Amniotic stem cell (primary cell): ENCODE results near the gene FGFR2.

Experiments used
- DNase-seq: peaks from one replicate; lab custom pipeline; 2025; lab: John Stamatoyannopoulos, UW

FGFR2 gene

DNA sequence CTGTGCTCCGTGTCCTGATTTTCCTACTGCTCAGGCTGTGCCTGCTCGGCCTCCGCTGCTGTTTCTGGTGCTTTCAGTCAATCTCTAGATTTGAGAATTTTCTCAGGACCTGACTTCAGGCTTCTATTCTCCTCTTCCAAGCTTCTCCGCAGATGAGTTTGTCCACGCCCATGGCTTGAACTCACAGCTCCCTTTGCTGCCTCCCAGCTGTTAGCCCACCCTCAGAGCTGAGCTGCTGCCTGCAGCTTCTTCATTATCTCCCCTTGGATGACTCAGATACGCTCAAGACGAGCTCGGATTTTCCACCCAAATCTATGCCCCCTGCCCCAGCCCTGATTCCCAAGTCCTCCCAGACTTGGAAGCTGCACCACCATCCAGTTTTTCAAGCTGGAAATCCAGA, 104.7 kb downstream of the FGFR2 start:
- no peak for DNase-seq

DNA sequence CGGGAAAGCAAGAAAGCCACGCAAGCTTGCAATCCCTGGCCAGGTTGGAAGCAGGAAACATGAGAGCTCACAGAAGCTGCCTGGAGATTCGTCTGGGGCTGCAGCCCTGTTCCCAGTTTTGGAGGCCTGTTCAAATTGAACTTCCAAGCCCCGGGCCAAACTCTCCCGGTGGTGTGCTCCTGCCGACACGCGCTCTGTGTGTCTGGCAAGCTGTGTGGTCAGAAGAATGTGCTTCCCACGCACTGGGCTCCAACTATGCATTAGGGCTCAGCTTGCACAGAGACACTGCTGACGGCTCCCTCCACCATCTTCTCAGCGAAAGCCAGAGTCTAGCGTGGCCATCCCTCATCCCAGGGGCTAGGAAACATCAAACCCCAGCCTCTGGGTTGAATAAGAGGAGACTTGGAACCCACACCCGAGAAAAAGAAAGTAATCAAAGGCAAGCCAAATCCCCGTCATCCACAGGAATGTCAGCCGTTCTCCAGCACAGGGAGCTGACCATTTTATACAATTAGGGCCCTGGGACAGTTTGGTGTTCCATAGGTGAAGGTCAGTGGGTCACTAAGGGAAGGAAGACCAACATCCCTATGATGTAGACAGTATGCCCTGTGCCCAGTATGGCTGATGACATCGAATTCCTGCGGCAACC, 107.2 kb downstream of the FGFR2 start:
- no peak for DNase-seq

DNA sequence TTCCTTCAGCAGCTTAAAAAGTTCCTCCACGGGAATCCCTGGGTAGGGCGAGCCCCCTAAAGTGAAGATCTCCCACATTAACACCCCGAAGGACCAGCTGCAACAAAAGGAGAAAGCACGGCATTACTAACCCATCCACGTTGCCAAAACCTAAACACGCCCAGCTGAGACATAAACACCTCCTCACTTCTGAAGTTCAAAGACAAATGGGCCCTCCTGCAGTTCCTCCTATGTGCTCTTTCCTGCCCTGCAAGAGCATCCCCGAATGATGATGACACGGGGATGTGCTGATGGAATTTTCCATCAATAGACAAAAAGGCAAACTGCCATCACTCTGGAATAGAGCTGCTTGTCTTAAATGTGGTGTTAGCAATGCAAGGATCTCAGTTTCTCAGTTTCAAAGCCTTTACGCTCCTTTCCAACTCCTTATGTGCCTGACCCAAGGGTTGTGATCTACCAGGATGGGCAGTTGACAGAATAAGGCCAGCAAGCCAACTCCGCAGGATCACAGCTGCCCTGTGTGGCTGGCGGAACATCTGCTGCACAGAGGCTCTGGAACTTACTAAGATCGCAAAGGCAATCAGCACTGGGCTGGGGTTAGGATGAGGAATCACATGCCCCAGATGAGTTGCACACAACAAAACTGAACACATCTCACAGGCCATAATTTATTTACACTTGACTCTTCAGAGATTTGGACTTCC, 112.7 kb downstream of the FGFR2 start:
- no peak for DNase-seq

DNA sequence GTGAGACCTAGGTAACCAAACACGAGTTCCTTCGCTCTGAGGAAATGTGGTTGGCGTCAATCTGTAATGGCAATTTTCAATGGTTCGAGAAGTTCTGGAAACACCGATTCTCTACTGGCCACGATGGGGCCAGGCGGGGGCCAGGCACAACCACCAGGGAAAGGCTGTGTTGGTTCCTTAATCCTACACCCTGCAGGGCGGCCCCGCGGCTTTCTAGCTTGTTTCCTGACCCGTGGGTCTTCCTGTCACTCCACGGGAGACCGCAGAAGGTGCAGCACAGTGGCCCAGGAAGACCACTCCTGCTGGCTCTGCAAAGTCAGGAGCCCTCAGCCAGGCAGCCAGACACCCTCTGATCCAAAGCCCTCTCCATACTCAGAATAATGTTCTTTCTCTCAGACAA, 113.4 kb downstream of the FGFR2 start:
- DNase-seq = no peak

DNA sequence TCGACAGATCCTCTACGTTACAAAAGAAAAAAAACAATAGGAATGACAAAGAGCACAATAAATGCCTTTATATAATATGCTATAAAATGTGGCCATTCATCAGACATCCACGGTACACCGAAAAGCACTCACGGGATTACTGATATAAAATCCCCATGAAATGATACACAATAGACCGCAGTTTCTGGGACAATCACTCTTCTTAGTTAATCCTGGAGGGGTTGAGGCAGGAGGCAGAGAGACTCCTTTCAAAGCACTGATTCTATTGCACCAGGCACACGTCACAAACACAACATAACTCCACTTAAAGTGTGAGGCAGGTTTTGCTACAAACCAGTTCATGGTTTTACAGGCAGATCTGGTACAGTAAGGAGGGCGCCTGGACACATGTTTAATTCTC, 113.8 kb downstream of the FGFR2 start:
- no peak for DNase-seq

DNA sequence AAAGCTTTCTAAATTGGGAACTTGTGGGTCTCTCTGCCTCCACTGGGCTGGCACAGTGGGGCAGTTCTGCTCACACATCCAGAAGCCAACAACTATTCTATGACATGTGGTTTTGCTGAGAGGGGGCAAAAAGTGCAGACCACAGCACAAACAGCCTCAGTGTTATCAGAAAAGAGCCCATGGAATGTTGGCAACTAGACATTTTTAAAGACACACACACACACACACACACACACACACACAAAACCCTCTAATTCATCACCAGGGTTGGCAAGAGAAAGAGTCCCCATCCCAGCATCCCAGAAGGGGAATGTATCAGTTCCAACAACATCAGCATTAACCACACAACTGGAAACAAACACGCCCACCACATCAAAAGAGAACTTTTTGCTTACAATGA, 117.1 kb downstream of the FGFR2 start:
- no peak for DNase-seq

DNA sequence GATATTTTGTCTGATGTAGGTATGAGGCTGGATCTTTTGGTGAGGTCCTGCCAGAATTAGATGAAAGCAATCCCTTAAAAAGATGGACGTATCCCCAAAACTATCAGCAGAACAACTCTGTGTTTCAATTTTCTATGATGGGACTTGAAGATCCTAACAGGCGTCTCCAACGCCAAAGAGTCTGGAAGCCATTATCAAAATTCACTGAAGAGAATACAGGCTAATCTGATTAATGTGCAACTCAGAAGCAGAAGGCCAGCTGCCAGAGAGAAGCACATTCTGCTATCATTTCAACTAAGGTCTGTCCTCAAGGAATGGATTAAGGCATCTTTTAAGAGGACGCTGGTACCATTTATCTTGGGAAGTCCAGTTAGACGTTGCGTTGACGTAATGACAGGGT, 119.7 kb downstream of the FGFR2 start:
- DNase-seq = no peak

DNA sequence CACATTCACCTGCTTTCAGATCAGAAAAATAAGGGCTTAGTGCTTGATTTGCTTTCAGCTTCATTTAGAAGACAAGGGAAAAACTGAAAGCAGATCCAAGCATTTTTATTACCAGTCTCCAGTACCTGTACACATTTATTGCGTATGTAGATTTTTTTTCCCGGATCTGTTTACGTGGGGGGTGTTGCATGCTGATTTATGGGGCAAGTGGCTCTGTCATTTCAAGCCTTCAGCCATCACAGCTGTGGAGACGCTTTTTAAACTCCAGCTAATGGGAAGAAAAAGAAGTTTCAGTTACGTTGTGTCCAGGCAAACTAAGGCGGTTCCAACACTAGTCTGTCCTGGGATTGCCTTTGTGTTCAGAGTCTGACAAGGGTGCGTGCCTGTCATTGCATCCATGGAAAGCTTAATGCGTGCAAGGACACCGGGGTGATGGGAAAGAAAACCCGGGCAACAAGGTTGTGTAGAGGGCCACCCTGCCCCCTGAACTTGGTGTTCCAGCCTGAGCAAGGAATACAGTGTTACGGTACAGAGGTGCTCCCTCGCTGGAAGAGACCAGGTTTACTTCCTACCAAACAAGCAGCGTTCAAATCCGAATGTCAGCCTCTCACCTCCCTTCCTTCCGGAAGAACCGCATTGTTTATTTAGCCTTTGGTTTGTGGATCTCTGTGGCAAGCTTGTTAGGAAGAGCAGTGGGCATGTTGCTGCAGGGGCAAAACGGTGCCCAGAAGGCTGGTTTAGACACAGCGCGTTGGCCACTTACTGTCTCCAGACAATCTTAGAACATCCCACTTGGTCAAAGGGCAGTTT, 128.2 kb downstream of the FGFR2 start:
- DNase-seq = no peak

DNA sequence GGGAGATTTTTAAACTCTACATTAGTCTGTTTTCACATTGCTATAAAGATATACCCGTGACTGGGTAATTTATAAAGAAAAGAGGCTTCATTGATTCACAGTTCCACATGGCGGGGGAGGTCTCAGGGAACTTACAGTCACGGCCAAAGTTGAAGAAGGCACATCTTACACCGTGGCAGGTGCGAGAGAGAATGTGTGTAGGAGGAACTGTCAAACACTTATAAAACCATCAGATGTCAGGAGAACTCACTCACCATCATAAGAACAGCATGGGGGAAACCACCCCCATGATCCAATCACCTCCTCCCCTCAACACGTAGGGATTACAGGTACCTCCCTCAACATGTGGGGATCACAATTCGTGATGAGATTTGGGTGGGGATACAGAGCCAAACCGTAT, 129.5 kb downstream of the FGFR2 start:
- no peak for DNase-seq

DNA sequence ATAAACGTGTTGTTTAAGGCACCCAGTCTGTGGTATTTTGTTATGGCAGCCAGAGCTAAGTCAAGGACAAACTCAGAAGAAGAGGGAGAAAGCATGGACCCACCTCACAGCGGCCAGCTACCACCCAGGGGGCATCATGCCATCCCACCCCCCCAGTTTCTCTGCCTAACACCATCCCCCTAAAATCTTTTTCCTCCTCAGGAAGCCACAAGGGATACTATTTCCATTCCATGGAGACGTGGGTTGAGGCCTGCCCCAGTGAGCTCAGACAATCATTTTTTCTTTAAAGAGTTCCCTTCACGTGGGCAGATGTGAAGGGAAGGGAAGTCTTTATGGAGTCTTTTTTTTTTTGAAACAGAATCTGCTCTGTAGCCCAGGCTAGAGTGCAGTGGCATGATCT, 131.8 kb downstream of the FGFR2 start:
- no peak for DNase-seq

DNA sequence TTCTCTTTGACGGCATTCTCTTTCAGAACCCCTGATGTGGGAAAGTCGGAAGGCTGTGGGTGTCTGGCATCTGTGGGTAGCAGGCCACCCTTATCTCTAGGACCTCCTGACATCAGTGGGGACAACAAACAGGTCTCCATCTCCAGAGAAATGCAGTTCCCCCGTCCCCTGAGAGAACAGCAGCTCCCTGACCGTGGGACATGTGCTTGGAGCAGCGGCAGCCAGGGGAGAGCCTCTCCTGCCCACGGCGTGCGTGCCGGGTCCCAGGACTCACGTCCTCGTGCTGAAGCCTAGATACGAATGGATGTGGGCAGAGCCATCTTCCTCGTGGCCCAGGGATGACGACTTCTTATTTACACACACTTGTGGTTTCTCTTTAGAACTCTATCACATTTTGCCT, 133.0 kb downstream of the FGFR2 start:
- no peak for DNase-seq

DNA sequence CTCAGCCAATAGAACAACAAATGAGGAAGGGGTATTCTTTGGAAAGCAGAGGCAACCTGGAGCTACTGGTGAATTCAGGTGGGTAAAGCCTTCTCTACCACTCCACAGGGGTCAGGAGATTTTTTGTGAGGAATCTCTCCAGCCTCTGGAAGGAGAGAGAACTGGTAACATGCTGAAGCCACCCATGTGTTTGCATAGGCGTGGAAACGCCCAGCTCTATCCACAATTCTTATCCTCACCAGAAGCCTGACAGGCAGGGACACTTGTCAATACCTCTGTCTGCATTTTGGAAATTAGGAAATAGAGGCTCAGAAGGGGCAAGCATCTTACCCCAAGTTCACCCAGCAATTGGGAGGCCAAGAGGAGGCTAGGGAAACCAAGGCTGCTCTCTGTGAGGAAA, 133.7 kb downstream of the FGFR2 start:
- no peak for DNase-seq

DNA sequence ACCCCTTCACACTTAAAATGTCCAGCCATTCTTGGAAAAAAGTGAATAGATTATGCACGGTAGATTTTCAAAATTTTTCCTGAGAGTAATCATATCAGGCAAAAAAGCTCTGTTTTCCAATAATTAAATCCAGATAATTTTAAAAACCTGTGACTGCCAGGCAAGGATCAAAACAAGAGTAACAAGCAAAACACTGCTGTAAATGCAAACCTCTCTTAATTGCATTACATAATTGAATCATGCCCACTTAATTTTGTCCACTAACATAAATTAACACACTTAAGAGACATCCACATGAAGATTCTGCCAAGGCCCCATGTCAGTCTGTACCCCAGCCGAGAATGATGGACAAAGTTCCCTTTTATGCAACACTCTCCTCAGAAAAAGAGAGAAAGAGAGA, 135.3 kb downstream of the FGFR2 start:
- no peak for DNase-seq

DNA sequence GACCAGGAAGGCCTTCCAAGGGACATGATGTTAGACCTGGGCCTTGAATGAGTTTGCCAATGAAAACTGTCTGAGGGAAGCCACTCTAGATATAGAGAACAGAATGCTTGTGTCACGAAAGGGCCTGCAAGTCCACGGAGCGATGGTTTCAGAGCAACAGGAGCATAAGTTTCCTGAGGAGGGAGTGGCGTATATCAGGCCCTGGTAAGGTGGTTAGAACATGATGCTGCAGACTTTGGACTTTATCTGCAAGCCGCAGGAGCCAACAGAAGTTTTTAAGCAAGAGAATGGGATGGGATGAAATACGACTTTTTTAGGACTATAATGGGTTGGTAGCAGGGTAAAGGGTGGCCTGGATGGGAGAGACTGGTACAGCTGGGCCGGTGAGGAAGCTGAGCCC, 136.0 kb downstream of the FGFR2 start:
- DNase-seq = no peak

DNA sequence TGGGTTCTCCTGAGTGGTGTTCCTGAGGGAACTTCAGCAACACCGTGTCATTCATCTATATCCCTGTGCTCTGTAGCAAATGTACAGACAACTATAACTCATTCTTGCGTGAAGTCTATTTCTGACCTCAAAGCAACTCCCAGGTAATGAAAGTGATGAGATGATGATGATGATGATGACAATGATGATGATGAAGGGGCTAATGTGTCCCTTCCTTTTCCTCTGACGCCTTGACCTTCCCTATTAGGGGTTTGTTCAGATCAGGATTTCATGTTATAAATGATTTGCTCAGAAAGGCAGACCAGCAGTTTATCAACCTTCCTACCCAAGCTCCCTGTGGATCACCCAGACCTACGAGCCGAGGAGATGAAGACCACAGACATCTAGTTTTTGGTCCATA, 136.9 kb downstream of the FGFR2 start:
- no peak for DNase-seq

DNA sequence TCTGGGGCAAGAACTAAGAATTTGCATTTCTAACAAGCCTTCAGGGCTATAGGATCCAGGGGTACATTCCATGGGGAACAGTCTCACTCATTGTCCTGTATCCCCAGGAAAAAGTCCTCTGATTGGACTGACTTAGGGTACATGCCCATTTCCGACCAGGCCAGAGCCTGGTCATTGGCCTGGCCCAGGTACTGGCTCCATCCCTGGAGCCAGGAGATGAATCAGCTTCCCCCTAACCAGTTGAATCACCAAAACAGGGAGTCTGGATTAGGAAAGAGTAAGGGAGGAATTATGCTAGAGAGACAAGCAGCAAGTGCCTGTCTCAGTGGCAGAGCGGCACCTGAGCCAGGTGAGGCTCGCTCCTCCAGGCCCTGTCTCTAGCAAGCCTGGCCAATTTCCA, 137.5 kb downstream of the FGFR2 start:
- DNase-seq = no peak

DNA sequence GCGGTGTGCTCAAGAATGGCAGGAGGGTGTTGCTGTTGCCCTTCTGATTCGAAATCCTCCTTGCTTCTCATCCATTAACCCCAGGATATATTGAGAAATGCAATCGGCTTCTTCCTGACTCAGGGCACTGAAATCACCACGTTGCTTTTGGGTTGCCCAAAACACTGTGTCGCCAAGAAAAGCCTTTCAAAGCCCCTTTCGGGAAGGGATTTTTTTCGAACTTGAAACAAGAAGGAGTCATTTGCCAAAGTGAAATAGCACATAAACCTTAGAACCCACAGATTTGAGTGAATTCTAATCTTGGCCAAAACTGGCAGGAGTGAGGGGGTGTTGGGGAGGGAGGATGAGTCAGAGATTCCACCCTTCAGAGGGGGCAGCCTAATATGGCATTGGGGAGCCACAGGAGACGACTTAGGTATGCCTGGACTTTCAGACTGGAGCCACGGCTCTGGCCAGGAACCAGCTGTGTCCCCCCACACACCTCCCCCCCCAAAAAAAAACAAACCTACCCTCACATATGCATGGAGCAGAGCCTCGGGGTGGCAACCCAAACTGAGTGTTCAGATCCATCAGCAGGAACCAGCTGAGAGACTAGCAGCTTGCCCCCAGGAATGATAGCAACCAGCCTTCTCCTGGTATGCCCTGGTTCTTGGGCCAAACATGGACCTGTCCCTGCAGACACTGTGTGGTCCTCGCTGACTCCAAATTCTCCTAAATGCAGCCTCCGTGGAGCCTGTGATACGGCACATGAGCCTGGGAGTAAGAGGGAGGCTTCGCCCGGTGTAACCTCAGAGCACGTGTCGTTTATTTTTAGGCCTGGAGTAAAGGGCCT, 138.4 kb downstream of the FGFR2 start:
- no peak for DNase-seq

DNA sequence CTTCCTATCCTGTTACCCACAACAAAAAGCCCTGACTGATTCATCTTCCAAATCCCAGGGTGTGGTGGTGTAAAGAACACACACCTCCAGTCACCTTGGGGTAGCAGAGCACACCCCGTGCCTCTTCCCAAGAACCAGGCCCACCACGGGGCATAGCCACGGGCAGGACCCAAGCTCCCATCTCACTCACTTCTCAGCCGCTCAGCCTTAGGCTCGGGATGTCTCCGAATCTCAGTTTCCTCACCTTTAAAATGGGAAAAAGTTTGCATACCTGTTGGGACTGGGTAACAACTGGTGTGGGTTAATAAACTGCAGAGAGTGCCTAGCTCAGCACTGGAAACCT, 139.0 kb downstream of the FGFR2 start:
- DNase-seq = no peak

DNA sequence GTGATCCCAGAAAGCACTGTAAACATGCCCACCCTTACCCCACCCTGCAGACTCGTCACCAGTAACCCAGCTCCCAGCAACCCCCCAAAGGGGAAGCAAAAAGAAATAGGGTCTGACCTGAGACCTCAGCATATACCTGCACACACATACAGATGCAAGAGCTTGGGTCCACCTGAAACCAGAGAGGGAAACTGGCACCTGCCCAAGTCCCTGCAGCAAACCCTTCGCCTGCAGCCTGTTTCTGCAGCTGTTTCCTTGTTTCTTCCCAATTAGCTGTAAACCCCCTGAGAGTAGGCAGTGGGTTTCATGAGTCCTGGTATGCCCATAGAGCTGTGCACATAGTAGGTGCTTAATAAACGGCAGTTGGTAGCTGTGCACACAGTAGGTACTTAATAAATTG, 140.5 kb downstream of the FGFR2 start:
- DNase-seq = no peak

DNA sequence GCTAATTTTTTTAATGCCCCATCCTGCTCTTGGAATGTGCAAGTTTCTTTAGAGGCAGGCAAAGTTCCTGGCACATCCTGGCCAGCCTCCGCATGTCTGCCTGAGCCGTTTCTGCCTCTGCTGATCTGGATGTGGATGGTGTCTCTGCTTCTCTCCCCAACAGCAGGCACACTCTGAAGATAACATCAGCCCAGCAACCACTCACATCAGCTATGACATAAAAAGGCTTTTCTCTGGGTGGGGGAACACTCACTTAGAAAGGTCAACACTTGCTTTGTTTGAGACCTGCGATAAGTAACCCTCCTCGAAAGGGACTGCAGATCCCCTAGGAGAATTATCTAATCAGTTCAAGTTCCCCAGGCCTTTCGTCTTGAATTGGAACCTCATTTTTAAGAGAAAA, 142.9 kb downstream of the FGFR2 start:
- no peak for DNase-seq

DNA sequence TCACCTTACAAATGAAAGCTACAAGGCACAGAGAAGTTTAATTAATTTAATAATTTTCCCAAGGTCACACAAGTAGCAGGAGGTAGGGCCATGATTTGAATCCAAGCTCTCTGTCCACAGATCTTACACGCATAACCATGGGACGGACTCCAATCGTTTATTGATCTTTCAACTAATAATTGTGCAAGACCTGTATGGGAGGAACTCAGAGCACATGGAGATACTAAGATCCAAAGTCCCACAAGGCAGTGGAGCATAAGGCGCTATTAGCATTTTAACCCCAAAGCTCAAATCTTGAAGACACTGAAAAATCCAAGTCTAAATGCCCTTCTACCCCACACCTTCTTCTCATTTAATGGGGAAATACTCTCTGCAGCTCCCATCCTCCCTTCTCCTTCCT, 143.5 kb downstream of the FGFR2 start:
- no peak for DNase-seq

DNA sequence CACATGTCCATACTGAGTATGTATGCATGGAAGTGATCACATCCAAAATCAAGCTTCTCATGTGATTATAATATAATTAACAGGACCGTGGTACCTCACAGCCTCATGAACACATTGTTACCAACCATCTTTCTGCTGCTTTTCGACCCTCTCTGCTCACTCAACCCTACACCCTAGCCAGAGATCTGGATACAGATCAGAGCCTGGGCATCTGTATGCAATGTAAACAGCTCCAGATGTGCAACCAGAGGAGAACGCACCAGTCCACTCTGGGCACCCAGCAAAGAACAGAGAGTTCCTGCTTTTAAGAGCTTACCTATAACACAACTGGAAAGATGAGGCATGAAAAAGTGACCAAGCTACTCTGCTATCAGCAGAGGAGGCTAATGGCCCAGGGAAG, 145.1 kb downstream of the FGFR2 start:
- DNase-seq = no peak

DNA sequence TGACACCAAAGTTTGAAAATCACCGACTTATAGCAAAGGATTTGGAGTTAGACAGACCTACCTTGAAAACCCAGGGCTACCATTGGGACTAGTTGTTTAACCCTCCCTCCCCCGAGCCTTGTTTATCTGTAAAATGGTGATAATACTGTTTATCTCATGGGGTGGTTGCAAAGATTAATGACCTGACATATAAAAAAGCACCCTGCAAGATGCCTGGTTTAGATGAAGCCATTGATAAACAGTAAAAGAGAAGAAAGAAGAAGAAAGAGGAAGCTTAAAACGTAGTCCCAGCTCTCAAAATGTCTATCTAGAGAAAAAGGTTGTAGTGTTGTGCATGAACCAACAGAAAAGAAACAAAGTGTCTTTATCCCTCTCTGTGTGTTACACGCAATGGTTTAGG, 145.7 kb downstream of the FGFR2 start:
- no peak for DNase-seq
